GM21381 (cell line): Measurements from ENCODE around the gene TBX5.

Experiments
- ATAC-seq: cut with Tn5 transposase; IDR thresholded peaks from one replicate; pipeline ENCODE4 v1.9.1; 2021; ENCODE audit warnings: mild to moderate bottlenecking, moderate library complexity; ENCODE audit not compliant: unreplicated experiment

Gene TBX5

GRCh38 chr12:114405519-114406271, at the start of gene TBX5:
TBX5 (minus strand) TSS chr12:114406144; CDS start chr12:114403898, 2,246 bp downstream.
- ATAC-seq: no peak

- no peak for ATAC-seq
Observed at GRCh38 chr12:114451657-114452056, 45.7 kb upstream of the TBX5 start.

GRCh38 chr12:114450515-114451300, 44.8 kb upstream of the TBX5 start:
- ATAC-seq: no peak

GRCh38 chr12:114450019-114450418, 44.1 kb upstream of the TBX5 start:
- ATAC-seq: no peak

GRCh38 chr12:114448618-114448933, 42.6 kb upstream of the TBX5 start:
- ATAC-seq: no peak

- no peak for ATAC-seq
Observed at GRCh38 chr12:114447799-114448617, 42.1 kb upstream of the TBX5 start.

GRCh38 chr12:114447274-114447716, 41.4 kb upstream of the TBX5 start:
- ATAC-seq: no peak

GRCh38 chr12:114445401-114446323, 39.7 kb upstream of the TBX5 start:
- ATAC-seq: no peak

GRCh38 chr12:114444422-114445279, 38.7 kb upstream of the TBX5 start:
- ATAC-seq: no peak

GRCh38 chr12:114443607-114444421, 37.9 kb upstream of the TBX5 start:
- ATAC-seq: no peak

GRCh38 chr12:114442578-114442977, 36.6 kb upstream of the TBX5 start:
- ATAC-seq: no peak

GRCh38 chr12:114441545-114441944, 35.6 kb upstream of the TBX5 start:
- ATAC-seq: no peak

- ATAC-seq: no peak
Observed at GRCh38 chr12:114441039-114441383, 35.1 kb upstream of the TBX5 start.

GRCh38 chr12:114440270-114441038, 34.5 kb upstream of the TBX5 start:
- no peak for ATAC-seq

GRCh38 chr12:114439817-114440216, 33.9 kb upstream of the TBX5 start:
- ATAC-seq: no peak

GRCh38 chr12:114439261-114439683, 33.3 kb upstream of the TBX5 start:
- no peak for ATAC-seq

GRCh38 chr12:114438635-114439256, 32.8 kb upstream of the TBX5 start:
- ATAC-seq: no peak
